22Rv1 (cell line): ENCODE measurements around the gene CAPN13.

ENCODE experiments used
- H3K27ac ChIP-seq: fragments of 450-650 bp; 2 replicates; pipeline ENCODE4 v1.5.1; 2017
- CTCF ChIP-seq: fragments of 450-650 bp; IDR thresholded peaks from 2 replicates; pipeline ENCODE4 v1.5.1; 2017; ENCODE audit warnings: mild to moderate bottlenecking
- ZFX ChIP-seq: fragments of 450-650 bp; IDR thresholded peaks from 2 replicates; pipeline ENCODE4 v1.6.1; 2017; ENCODE audit warnings: antibody characterized with exemption, borderline replicate concordance

The CAPN13 gene

GRCh38 chr2:30691948-30692828 is 115.1 kb downstream of the CAPN13 start:
- TF ChIP-seq CTCF (no peak), ZFX (no peak)
- H3K27ac ChIP-seq, result no peak overlapping the region

GRCh38 chr2:30691091-30691947 is 115.9 kb downstream of the CAPN13 start:
- TF ChIP-seq ZFX (no peak), CTCF (no peak)
- H3K27ac ChIP-seq, result no peak overlapping the region

GRCh38 chr2:30690126-30690561 is 117.1 kb downstream of the CAPN13 start:
- TF ChIP-seq CTCF (no peak), ZFX (no peak)
- H3K27ac ChIP-seq, result no peak overlapping the region

DNA sequence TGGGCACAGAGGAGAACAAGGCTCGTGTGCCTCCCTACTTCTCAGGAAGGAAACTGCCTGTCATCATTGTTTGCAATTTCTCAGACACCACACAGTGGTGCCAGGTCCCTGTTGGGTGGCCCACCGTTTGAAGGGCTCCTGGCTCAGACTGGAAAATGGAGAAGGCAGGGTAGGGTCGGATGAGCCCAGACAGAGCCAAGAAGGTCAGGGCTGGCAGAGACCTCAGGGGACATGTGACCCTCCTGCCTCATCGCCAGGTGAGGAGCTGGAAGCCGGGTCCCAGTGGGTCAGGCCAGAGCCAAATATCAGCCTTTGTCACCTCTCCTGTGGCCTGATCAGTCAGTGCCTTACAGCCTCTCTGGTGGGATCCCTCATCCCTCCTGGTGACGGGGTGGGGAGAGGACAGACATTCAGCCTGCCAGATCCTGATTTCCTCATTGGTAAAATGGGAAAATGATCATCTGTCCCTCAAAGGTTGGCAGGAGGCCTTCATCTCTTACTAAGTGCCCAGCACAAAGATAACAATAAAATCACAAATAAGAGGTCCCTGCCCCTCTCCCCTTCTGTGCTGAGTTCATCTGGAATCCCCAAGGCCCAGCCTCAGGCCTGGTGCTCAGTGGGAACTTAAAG is 117.6 kb downstream of the CAPN13 start:
- TF ChIP-seq ZFX (no peak), CTCF (no peak)

DNA sequence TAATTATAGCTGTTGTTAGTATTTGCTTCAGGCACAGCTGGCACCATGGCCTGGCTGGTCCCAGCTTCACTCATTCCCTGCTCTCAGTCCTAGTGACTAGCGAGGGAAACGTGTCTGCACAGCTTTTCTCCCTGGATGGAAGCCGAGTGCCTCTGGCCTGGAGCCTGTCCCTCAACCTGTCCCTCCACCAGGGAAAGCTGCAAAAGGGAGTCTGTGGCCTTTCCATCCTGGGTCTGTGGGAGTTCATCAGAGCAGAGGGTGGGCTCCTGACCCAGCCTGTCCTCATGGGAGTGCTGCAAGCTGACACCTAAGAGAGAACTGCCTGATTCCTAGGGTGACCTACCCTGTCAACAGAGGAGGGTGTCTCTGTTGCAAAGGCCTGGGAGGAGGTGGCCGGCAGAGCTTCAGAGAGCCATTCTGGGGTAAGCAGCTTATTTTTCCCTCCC is 118.3 kb downstream of the CAPN13 start:
- TF ChIP-seq ZFX, result no peak
- no peak for TF ChIP-seq CTCF
- no peak overlapping the region for H3K27ac ChIP-seq

More for the DNA sequence above, 117.6 kb downstream of the CAPN13 start:
- no peak overlapping the region for H3K27ac ChIP-seq

- TF ChIP-seq CTCF, result no peak
- no peak for TF ChIP-seq ZFX
- no peak overlapping the region for H3K27ac ChIP-seq
These were observed 120.6 kb downstream of the CAPN13 start for GRCh38 chr2:30686669-30687068.
